HEK293 (cell line): ENCODE measurements around the gene ROBO1.

Experiments used
- MEIS1 ChIP-seq: sonication (generic); formaldehyde crosslinking; IDR thresholded peaks from 2 replicates; pipeline ENCODE4 v1.8.1; 2022; ENCODE audit warnings: missing genetic modification reagents, mild to moderate bottlenecking, borderline replicate concordance
- ZNF121 ChIP-seq: fragments of 450-650 bp; formaldehyde crosslinking; IDR thresholded peaks from 2 replicates; pipeline ENCODE4 v1.5.1; 2016; ENCODE audit warnings: missing biosample characterization, missing genetic modification characterization
- ZNF211 ChIP-seq: fragments of 450-650 bp; formaldehyde crosslinking; IDR thresholded peaks from 2 replicates; pipeline ENCODE4 v1.5.1; 2016; ENCODE audit warnings: low read depth, missing biosample characterization, missing genetic modification characterization
- ZNF292 ChIP-seq: fragments of 450-650 bp; formaldehyde crosslinking; IDR thresholded peaks from 2 replicates; pipeline ENCODE4 v1.5.1; 2016; ENCODE audit warnings: low read depth, missing biosample characterization, missing genetic modification characterization, borderline replicate concordance
- ZNF324 ChIP-seq: fragments of 450-650 bp; formaldehyde crosslinking; IDR thresholded peaks from 2 replicates; pipeline ENCODE4 v1.5.1; 2016; ENCODE audit warnings: missing biosample characterization, missing genetic modification characterization
- ZNF394 ChIP-seq: fragments of 450-650 bp; formaldehyde crosslinking; IDR thresholded peaks from 2 replicates; pipeline ENCODE4 v1.5.1; 2016; ENCODE audit warnings: missing biosample characterization, missing genetic modification characterization, mild to moderate bottlenecking, moderate library complexity, borderline replicate concordance
- ZNF521 ChIP-seq: fragments of 450-650 bp; formaldehyde crosslinking; IDR thresholded peaks from 2 replicates; pipeline ENCODE4 v1.5.1; 2017; ENCODE audit warnings: missing biosample characterization, mild to moderate bottlenecking, missing genetic modification characterization
- ZNF555 ChIP-seq: fragments of 450-650 bp; formaldehyde crosslinking; conservative IDR thresholded peaks from 2 replicates; pipeline ENCODE4 v1.5.1; 2017; ENCODE audit warnings: missing biosample characterization, mild to moderate bottlenecking, missing genetic modification characterization, inconsistent platforms
- ZNF664 ChIP-seq: fragments of 450-650 bp; formaldehyde crosslinking; IDR thresholded peaks from 2 replicates; pipeline ENCODE4 v1.5.1; 2016; ENCODE audit warnings: missing biosample characterization, missing genetic modification characterization
- TF ChIP-seq, protein P1 (sequence below): fragments of 450-650 bp; formaldehyde crosslinking; IDR thresholded peaks from 2 replicates; pipeline ENCODE4 v1.5.1; 2016; ENCODE audit warnings: missing biosample characterization, missing genetic modification characterization
- TF ChIP-seq, protein P2 (sequence below): fragments of 450-650 bp; formaldehyde crosslinking; IDR thresholded peaks from 2 replicates; pipeline ENCODE4 v1.5.1; 2016; ENCODE audit warnings: missing biosample characterization, missing genetic modification characterization

DNA sequence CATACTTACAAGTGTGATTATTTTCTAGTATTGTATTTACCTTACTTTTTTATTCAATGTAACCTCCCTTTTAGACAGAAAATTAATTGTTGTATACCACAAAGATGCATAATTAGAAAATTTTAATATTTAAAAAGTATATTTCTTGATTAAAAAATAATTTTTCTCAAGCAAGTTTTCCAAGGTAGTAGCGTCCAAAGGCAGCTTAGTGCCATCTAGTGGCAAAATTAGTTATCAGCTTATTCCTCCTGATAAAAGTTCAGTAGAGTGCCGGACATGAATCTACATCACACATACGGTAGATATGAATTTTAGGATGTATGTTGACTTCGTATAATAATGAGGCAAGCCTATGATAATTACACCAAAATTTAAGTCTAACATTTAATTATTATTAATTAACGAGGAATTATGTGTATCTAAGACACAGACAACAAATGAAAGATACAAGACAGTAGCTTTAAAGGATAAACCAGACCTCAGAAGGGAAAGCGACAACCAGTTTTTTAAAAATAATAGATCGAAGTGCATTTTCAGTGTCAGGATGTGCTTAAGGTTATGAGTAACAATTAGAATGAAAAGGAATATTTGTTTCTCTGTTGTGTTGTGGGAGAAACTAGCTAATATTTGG, 405.9 kb downstream of the ROBO1 start:
- TF ChIP-seq, protein P1, sequence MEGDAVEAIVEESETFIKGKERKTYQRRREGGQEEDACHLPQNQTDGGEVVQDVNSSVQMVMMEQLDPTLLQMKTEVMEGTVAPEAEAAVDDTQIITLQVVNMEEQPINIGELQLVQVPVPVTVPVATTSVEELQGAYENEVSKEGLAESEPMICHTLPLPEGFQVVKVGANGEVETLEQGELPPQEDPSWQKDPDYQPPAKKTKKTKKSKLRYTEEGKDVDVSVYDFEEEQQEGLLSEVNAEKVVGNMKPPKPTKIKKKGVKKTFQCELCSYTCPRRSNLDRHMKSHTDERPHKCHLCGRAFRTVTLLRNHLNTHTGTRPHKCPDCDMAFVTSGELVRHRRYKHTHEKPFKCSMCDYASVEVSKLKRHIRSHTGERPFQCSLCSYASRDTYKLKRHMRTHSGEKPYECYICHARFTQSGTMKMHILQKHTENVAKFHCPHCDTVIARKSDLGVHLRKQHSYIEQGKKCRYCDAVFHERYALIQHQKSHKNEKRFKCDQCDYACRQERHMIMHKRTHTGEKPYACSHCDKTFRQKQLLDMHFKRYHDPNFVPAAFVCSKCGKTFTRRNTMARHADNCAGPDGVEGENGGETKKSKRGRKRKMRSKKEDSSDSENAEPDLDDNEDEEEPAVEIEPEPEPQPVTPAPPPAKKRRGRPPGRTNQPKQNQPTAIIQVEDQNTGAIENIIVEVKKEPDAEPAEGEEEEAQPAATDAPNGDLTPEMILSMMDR (tag by site-specific recombination): no peak
- TF ChIP-seq ZNF121 (no peak), ZNF521 (tag by site-specific recombination) (no peak), ZNF211 (tag by site-specific recombination) (no peak), ZNF324 (tag by site-specific recombination) (no peak), ZNF292 (tag by site-specific recombination) (no peak), ZNF664 (tag by site-specific recombination) (no peak), ZNF555 (tag by site-specific recombination) (no peak), ZNF394 (no peak), MEIS1 (CRISPR knock-in tag) (no peak)
- TF ChIP-seq, protein P2, sequence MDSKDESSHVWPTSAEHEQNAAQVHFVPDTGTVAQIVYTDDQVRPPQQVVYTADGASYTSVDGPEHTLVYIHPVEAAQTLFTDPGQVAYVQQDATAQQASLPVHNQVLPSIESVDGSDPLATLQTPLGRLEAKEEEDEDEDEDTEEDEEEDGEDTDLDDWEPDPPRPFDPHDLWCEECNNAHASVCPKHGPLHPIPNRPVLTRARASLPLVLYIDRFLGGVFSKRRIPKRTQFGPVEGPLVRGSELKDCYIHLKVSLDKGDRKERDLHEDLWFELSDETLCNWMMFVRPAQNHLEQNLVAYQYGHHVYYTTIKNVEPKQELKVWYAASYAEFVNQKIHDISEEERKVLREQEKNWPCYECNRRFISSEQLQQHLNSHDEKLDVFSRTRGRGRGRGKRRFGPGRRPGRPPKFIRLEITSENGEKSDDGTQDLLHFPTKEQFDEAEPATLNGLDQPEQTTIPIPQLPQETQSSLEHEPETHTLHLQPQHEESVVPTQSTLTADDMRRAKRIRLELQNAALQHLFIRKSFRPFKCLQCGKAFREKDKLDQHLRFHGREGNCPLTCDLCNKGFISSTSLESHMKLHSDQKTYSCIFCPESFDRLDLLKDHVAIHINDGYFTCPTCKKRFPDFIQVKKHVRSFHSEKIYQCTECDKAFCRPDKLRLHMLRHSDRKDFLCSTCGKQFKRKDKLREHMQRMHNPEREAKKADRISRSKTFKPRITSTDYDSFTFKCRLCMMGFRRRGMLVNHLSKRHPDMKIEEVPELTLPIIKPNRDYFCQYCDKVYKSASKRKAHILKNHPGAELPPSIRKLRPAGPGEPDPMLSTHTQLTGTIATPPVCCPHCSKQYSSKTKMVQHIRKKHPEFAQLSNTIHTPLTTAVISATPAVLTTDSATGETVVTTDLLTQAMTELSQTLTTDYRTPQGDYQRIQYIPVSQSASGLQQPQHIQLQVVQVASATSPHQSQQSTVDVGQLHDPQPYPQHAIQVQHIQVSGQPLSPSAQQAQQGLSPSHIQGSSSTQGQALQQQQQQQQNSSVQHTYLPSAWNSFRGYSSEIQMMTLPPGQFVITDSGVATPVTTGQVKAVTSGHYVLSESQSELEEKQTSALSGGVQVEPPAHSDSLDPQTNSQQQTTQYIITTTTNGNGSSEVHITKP (tag by site-specific recombination): no peak
